Thyroid gland (tissue), 4 donors: ENCODE results near the gene POU6F2.

ENCODE experiments used
- CTCF ChIP-seq, 6 experiments: fragments of 200-600 bp in 3 of 6; fragments of 450-650 bp in 3 of 6; sonication (generic) in 3 of 6; IDR thresholded peaks; one replicate each; pipeline ENCODE4 v1.5.1; 2016 to 2019; ENCODE audit warnings: antibody characterized with exemption in 6 of 6, mild to moderate bottlenecking in 2 of 6, inconsistent platforms in 1 of 6, moderate library complexity in 1 of 6
- POLR2A ChIP-seq, 2 donors: fragments of 450-650 bp; IDR thresholded peaks; one replicate each; pipeline ENCODE4 v1.6.1; 2017; ENCODE audit warnings: antibody characterized with exemption in 2 of 2, mild to moderate bottlenecking in 2 of 2, moderate library complexity in 1 of 2

- TF ChIP-seq CTCF (IDR thresholded peaks at IDR 0.05): no peak
- no peak for TF ChIP-seq POLR2A (IDR thresholded peaks at IDR 0.05)
These were observed 378.6 kb downstream of the POU6F2 start for GRCh38 chr7:39356172-39356925.
